NCI-H2196 (cell line): ENCODE data around the gene TIMM8B.
"Not testable (repeated sequence)": the region's sequence is repeated elsewhere in the genome, so short reads cannot be mapped to it uniquely, and the experiment has no call there.

Experiments used
- DNase-seq: peaks from one replicate; lab custom pipeline; 2025; ENCODE audit not compliant: unreplicated experiment; lab: John Stamatoyannopoulos, UW

TIMM8B gene

DNA sequence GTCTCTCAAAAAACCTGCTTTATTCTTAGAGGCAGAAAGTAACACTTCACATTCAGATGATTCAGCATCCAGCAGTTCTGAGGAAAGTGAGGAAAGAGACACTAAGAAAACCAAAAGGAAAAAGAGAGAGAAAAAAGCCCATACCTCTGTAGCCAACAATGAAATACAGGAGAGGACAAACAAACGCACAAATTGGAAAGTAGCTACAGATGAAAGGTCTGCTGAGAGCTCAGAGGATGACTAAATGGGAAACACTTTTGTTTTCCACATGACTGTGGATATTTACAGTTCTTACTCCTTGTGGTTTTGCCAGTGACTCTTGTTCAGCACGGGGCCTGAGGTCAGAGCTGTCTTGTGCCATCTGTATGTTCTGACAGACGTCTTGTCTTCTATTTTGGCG is 3.8 kb downstream of the TIMM8B start:
- no peak for DNase-seq

DNA sequence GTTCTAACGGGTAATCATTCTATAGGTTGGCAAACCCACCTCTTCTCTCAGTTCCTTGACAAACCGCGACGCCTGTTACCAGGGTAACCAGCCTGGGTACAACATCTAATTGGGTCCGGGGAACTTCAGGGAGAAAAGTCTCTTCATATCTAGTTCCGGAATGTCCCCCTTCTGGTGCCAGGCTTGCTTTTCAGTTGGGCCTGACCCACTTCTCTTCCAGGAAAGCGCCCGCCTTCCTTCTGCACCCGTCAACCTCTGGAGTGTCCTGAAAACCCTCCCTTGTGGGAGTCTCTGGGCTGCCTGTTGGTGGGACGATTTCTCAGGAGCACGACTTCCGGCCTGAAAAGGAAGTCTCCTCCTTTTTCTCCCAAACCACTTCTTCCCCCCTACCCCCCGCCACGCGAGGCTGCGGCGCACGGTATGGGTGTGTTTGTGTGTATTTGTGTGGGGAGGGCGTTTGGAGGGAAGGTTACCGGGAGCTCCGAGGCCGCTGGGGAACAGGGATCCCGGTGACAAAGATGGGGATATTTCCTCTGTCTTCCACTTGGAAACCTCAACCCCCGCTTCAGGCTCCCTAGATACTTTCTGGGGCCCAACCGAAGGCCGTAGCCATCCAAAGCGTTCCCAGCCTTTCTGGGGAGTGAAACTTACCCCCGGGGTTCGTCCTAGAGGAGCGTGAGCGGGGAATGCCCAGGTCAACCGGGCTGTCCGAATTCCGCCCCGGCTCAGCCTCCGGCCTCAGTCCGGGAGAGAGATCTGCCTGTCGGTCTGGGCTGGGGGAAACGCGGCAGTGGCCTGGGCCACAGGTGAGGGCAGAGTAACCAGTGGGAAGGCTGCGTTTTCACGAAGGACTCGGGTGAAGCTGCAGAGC is 12.4 kb downstream of the TIMM8B start, which contains the start of the genes NKAPD1 and PIH1D2:
Gene NKAPD1, plus strand, starts transcription at position 359 of the 871 bp plus-strand sequence. CDS start 1,276 bp downstream, outside the sequence.
Gene PIH1D2, minus strand, starts transcription at position 77 of the 871 bp plus-strand sequence. CDS start 843 bp downstream, outside the sequence.
- peak; percentile 91 for DNase-seq

DNA sequence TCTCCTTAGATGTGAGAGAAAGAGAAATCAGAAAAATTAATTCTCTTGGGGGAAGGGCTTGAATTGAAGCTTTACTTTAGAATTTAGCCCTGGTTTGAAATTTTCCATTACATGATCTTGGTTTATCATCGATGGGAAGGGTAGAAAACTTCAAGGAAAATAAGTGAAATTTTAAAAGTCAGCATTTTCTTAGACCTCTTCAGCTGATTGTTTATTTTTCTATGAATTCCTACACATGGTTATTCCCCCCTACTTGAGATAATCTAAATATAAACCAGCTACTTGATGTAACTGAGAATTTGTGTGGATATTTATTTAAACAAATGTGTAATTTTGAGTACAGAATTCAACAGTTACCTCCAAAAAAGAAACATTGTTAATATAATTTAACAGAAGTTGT is 23.6 kb downstream of the TIMM8B start:
- no peak for DNase-seq

DNA sequence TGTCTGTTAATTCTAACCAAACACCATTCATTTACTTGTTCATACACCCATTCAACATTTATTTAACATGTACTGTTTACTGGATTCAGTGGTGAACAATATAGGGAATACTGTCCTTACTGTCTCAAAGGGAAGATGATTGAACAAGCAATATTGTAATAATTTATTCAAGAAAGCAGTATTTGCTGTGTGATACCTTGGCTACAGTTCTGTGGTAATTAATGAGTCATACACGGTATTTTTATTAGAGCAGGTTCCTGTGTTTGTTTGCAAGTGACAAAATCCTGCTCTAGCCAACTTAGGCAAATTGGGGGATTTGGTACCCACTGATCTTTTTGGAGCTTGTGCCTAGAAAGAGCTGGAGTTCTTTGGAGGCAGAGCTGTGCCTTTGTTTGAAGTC is 28.5 kb downstream of the TIMM8B start:
- DNase-seq = no peak

DNA sequence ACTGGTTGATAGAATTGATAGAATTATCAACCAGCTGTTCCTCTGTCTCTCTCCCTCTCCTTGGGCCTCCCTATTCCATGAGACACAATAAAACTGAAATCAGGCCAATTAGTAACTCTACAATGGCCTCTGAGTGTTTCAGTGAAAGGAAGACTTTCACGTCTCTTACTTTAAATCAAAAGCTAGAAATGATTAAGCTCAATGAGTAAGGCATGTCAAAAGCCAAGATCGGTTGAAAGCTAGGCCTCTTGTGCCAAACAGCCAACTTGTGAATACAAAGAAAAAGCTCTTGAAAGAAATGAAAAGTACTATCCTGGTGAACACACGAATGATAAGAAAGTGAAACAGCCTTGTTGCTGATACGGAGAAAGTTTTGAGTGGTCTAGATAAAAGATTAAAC is 29.4 kb downstream of the TIMM8B start:
- DNase-seq = no peak

DNA sequence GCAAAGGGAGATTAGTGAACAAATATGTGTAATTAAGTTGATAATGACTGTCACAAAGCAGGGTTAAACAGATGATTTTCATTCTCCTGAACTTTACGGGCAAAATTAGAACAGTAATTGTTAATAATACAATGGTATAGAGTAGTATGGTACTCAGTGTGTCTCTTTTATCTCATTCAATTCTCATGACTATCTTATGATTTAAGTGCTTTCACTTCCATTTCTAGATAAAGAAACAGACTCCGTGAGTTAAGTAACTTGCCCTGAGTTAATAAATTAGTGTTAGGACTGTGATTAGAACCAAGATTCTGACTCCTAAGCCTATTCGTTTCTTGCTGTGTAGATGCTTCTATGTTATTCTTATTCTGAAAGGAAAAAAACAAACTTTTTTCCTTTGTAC is 34.8 kb downstream of the TIMM8B start:
- no peak for DNase-seq

DNA sequence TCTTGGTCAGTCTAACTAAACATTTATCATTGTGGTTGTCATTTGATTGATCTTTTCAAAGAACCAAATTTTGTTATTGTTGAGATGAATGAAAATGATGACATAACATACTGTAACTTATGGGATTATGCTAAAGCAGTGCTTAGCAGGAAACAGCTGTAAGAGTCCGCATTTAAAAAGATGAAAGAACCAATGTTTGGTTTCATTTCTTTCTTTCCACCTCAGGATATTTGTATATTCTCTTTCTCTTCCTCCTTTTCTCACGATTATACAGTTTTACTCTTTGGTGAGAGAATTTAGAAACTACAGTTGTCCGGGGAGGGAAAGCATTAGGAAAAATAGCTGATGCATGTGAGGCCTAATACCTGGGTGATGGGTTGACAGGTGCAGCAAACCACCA is 35.8 kb downstream of the TIMM8B start:
- no peak for DNase-seq

DNA sequence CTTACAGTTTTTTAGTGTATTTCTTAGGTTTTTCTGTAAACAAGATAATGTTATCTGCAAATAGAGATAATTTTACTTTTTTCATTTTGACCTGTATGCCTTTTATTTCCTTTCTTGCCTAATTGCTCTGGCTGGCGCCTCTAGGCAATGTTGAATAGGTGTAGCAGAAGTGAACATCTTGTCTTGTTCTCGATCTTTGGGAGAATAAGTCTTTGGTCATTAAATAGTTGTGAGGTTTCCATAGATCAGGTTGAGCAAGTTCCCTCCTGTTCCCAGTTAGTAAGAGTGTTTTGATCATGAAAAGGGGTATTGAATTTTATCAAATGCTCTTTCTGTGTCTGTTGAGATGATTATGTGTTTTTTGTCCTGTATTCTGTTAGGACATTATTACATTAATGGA is 36.8 kb downstream of the TIMM8B start:
- DNase-seq = no peak

DNA sequence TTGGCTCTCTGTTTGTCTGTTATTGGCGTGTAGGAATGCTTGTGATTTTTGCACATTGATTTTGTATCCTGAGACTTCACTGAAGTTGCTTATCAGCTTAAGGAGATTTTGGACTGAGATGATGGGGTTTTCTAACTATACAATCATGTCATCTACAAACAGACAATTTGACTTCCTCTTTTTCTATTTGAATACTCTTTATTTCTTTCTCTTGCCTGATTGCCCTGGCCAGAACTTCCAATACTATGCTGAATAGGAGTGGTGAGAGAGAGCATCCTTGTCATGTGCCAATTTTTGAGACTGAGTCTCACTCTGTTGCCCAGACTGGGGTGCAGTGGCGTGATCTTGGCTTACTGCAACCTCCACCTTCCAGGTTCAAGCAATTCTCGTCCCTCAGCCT is 38.3 kb downstream of the TIMM8B start:
- not testable (repeated sequence) for DNase-seq

DNA sequence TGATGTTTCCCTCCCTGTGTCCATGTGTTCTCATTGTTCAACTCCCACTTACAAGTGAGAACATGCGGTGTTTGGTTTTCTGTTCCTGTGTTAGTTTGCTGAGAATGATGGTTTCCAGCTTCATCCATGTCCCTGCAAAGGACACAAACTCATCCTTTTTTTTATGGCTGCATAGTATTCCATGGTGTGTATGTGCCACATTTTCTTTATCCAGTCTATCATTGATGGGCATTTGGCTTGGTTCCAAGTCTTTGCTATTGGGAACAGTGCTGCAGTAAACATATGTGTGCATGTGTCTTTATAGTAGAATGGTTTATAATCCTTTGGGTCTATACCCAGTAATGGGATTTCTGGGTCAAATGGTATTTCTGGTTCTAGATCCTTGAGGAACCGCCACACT is 39.9 kb downstream of the TIMM8B start:
- not testable (repeated sequence) for DNase-seq

DNA sequence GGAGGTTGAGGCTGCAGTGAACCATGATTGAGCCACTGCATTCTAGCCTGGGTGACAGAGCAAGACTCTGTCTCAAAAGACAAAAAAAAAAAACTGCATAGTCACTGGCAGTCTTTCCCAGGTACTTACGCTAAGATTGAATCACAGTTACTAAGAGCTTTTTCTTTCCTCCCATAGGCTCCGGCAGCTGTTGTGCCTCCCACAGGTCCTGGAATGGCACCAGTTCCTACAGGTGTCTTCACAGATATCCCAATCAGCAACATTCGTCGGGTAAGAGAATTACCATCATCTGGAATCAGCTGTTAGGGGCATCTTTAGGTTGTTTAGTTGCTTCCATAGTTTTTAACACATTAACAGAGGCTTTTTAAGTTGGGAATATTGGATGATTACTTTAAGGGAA is 41.6 kb downstream of the TIMM8B start:
- DNase-seq = no peak

DNA sequence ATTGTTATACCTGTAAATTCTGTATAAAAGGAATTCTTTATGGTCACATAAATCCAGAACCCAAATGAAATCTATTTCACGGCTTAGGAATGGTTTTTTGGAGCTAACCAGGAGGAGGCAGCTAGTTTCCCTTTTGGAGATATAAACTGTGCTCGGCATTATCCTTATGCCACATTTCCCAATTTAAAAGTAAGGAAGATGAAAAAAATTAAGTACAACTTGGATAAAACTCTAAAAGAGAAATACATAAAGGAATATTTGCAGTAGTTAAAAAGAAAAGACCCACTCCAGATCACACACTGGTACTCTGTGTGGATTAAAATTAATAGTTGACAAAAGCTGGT is 43.6 kb downstream of the TIMM8B start:
- DNase-seq = no peak

DNA sequence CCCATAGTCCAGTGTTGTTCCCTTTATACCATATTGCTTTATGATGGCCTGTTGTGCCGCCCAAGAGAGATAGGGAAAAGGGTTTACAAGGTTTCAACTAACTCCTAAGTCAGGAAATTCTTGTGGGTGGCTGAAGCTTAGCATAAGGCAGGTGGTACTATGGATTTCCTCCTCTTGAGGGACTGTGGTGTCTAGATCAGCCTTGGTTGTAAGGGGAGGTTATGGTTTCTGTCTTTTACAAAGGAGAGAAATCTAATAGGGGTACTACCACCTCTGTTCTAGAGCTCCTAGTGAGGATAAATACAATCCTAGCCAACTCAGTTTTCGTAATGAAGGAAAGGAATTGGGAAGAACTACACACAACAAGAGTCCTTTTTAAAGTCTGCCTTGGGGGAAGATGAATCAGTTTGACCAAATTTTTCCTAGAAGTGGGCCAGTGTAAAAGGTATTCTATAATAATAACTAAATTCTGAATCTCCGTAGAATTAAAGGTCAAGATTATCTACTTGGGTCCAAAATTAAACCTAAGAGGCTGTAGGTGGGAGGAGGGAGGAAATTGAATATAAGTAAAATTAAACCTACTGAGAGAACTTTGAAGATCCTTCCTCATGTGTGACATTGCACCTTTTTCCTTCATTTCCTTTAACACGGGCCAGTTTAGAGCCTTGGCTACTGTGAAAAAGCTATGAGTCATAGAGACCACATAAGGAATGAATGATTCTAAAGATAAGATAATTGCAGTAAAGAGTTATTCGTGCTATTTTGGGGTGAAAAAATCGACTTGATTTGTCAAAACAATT is 44.2 kb downstream of the TIMM8B start:
- DNase-seq = no peak

DNA sequence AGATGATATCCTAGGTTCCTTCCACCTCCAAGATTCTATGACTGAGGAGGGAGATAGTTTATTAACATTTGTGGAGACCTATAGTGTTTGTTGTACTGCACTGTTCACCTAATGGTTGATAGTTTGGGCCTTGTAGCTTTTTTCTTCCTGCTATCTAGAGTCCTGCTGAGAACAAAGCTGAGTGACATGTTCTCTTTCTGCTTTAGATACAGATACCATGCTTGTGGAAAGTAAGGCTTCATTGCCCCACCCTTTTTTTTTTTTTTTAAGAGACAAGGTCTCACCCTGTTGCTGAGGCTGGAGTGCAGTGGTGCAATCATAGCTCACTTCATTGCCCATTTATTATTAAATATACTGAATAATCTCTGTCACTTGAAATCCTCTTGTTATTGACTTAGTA is 49.0 kb downstream of the TIMM8B start:
- DNase-seq = no peak
